Measurements from ENCODE around the gene CHRM4. TPM values are rescaled to one million over a fixed set of nuclear protein-coding genes. Genes with fewer than 3 reads are reported as not detected.

CHRM4 gene
- total and polyA plus RNA-seq, 2 of the 13 experiments (the other 11 are each of a cell fraction or from before 2014, with no cell fraction given): 0.13 to 0.21 TPM

DNA sequence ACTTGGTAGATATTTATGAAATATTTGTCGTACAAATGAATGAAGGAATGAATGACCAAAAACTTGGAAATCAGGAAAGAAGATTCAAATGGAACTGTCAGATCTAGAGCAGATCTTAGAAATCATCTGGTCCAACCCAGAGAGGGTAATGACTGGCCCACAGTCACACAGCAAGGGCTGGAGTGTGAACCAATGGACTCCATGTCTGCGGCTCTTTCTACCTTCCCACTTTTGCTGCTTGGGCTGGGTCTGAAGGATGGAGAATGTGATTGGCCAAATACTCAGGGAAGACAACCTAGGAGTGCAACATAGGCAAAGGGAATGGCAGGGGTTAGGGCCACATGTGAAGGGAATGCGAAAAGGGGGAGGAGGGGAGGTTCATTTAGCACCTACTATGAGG is 50.1 kb downstream of the CHRM4 start:
- H3K36me3 ChIP-seq (replicated peaks in 1 of 2; ENCODE audit: control insufficient read depth in 1 of 2, insufficient read depth in 2 of 2, low read length in 2 of 2): no peaks in the 10 kb centered on the region
- FAIRE-seq (no peak), DNase-seq (ENCODE audit: low spot score) (no peak), ATAC-seq (no peak)
- WGBS (ENCODE audit: low lambda C conversion rate): 35% methylated on average over 3 of the region's 3 CpGs
- no peak overlapping the region for H3K4me3 ChIP-seq (replicated peaks in 1 of 3; ENCODE audit: insufficient read depth in 1 of 3, low read depth in 2 of 3, low read length in 3 of 3)
- intact Hi-C loops (cut with micrococcal nuclease; ENCODE audit: unreplicated experiment) (no loop called here), in situ Hi-C loops (cut with HindIII; ENCODE audit: extremely low pct_ligation_motif_present, low pct_unique_long_range_greater_than_20kb) (no loop called here)
- no TSS peak for BruUV-seq (replicated peaks)
- H3K27ac ChIP-seq (ENCODE audit: extremely low read length, insufficient read depth, low read length): no peak overlapping the region
- H3K4me2 ChIP-seq (ENCODE audit: low read depth, low read length): no peak overlapping the region
- TF ChIP-seq, protein P1, sequence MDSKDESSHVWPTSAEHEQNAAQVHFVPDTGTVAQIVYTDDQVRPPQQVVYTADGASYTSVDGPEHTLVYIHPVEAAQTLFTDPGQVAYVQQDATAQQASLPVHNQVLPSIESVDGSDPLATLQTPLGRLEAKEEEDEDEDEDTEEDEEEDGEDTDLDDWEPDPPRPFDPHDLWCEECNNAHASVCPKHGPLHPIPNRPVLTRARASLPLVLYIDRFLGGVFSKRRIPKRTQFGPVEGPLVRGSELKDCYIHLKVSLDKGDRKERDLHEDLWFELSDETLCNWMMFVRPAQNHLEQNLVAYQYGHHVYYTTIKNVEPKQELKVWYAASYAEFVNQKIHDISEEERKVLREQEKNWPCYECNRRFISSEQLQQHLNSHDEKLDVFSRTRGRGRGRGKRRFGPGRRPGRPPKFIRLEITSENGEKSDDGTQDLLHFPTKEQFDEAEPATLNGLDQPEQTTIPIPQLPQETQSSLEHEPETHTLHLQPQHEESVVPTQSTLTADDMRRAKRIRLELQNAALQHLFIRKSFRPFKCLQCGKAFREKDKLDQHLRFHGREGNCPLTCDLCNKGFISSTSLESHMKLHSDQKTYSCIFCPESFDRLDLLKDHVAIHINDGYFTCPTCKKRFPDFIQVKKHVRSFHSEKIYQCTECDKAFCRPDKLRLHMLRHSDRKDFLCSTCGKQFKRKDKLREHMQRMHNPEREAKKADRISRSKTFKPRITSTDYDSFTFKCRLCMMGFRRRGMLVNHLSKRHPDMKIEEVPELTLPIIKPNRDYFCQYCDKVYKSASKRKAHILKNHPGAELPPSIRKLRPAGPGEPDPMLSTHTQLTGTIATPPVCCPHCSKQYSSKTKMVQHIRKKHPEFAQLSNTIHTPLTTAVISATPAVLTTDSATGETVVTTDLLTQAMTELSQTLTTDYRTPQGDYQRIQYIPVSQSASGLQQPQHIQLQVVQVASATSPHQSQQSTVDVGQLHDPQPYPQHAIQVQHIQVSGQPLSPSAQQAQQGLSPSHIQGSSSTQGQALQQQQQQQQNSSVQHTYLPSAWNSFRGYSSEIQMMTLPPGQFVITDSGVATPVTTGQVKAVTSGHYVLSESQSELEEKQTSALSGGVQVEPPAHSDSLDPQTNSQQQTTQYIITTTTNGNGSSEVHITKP (CRISPR knock-in tag; IDR thresholded peaks at IDR 0.05; ENCODE audit: low read depth): no peak
- TF ChIP-seq KDM4B (CRISPR knock-in tag; IDR thresholded peaks at IDR 0.05) (no peak), ZNF768 (CRISPR knock-in tag; IDR thresholded peaks at IDR 0.05) (peak; percentile 51; the same call in 1 of the 2 replicates), EP300 (IDR thresholded peaks at IDR 0.05; ENCODE audit: low read depth in 2 of 2, low read length in 2 of 2) (no peak), EP300 (CRISPR knock-in tag; IDR thresholded peaks at IDR 0.05; ENCODE audit: borderline replicate concordance) (no peak), MAF1 (CRISPR knock-in tag; IDR thresholded peaks at IDR 0.05; ENCODE audit: borderline replicate concordance) (no peak)
- H3K27me3 ChIP-seq (ENCODE audit: control insufficient read depth in 1 of 2, insufficient read depth in 2 of 2, low read length in 2 of 2): peaks cover 5 to 48% of the 10 kb centered on the region in 2 experiments
- peaks cover 44% of the 10 kb centered on the region for H3K4me1 ChIP-seq (ENCODE audit: insufficient read depth, low read length)
- CTCF ChIA-PET (ENCODE audit: low intra/inter-chr PET ratio, low total read pairs): no interaction called here
- H2AFZ ChIP-seq (ENCODE audit: low read length): no peak overlapping the region
- no peaks in the 10 kb centered on the region for H4K20me1 ChIP-seq (ENCODE audit: insufficient read depth, low read length)
- no peaks in the 10 kb centered on the region for H3K9me3 ChIP-seq (ENCODE audit: low read length)
- POLR2A ChIA-PET: no interaction called here
- H3K79me2 ChIP-seq (ENCODE audit: insufficient read depth, low read length): no peaks in the 10 kb centered on the region
- H3K9ac ChIP-seq (ENCODE audit: insufficient read depth, low read depth, low read length): no peak overlapping the region
